Loucy (cell line): ENCODE results near the gene PRR23E.

ENCODE experiments used
- H2AFZ ChIP-seq: fragments of 200-600 bp; sonication (generic); 2 replicates; pipeline ENCODE4 v1.6.0; 2016; ENCODE audit warnings: antibody characterized with exemption, mild to moderate bottlenecking, low read length, moderate library complexity
- H3F3A ChIP-seq: fragments of 200-600 bp; 2 replicates; pipeline ENCODE4 v1.6.0; 2016; ENCODE audit warnings: antibody characterized with exemption, low read depth, mild to moderate bottlenecking
- H3K27me3 ChIP-seq: fragments of 200-600 bp; sonication (generic); 2 replicates; pipeline ENCODE4 v1.6.1; 2014; ENCODE audit warnings: low read length, mild to moderate bottlenecking; ENCODE audit not compliant: insufficient read depth, poor library complexity, severe bottlenecking
- H3K36me3 ChIP-seq: fragments of 200-600 bp; sonication (generic); 2 replicates; pipeline ENCODE4 v1.6.1; 2016; ENCODE audit warnings: low read length; ENCODE audit not compliant: insufficient read depth
- H3K4me1 ChIP-seq: fragments of 200-600 bp; sonication (generic); 2 replicates; pipeline ENCODE4 v1.5.1; 2014; ENCODE audit warnings: low read length, mild to moderate bottlenecking; ENCODE audit not compliant: insufficient read depth, poor library complexity, severe bottlenecking
- H3K4me2 ChIP-seq: fragments of 200-600 bp; sonication (generic); 2 replicates; pipeline ENCODE4 v1.6.0; 2014; ENCODE audit warnings: antibody characterized with exemption, low read length, low read depth, mild to moderate bottlenecking; ENCODE audit not compliant: poor library complexity, severe bottlenecking
- H3K4me3 ChIP-seq: fragments of 200-600 bp; sonication (generic); 2 replicates; pipeline ENCODE4 v1.5.1; 2014; ENCODE audit warnings: low read length, mild to moderate bottlenecking, mixed read lengths; ENCODE audit not compliant: poor library complexity, severe bottlenecking
- H3K79me2 ChIP-seq: fragments of 200-600 bp; sonication (generic); 2 replicates; pipeline ENCODE4 v1.6.1; 2014; ENCODE audit warnings: low read length; ENCODE audit not compliant: insufficient read depth
- H3K9ac ChIP-seq: fragments of 200-600 bp; sonication (generic); 2 replicates; pipeline ENCODE4 v1.6.0; 2014; ENCODE audit warnings: mild to moderate bottlenecking, low read depth, low read length, moderate library complexity; ENCODE audit not compliant: poor library complexity, severe bottlenecking
- H3K9me2 ChIP-seq: fragments of 200-600 bp; sonication (generic); replicated peaks from 2 replicates; pipeline ENCODE4 v1.6.1; 2016; ENCODE audit warnings: low read depth, low read length, mixed read lengths
- H3K9me3 ChIP-seq: fragments of 200-600 bp; sonication (generic); 2 replicates; pipeline ENCODE4 v1.6.1; 2014; ENCODE audit warnings: mild to moderate bottlenecking, antibody characterized with exemption, low read length, low read depth; ENCODE audit not compliant: insufficient read depth
- H4K20me1 ChIP-seq: fragments of 200-600 bp; sonication (generic); 2 replicates; pipeline ENCODE4 v1.6.0; 2014; ENCODE audit warnings: antibody characterized with exemption, low read length, mild to moderate bottlenecking; ENCODE audit not compliant: insufficient read depth, poor library complexity, severe bottlenecking
- CTCF ChIP-seq: fragments of 200-600 bp; sonication (generic); conservative IDR thresholded peaks from 2 replicates; pipeline ENCODE4 v1.5.1; 2014; ENCODE audit warnings: mild to moderate bottlenecking, antibody characterized with exemption, low read length
- EZH2phosphoT487 ChIP-seq: fragments of 200-600 bp; IDR thresholded peaks from 2 replicates; pipeline ENCODE4 v1.6.1; 2018; ENCODE audit warnings: antibody characterized with exemption, mild to moderate bottlenecking, moderate library complexity, borderline replicate concordance

Gene PRR23E

GRCh38 chr3:127150513-127151250 is 42.2 kb upstream of the PRR23E start:
- H3K9me2 ChIP-seq, result no peaks in the 10 kb centered on the region
- H2AFZ ChIP-seq, result no peak overlapping the region
- no peaks in the 10 kb centered on the region for H3K27me3 ChIP-seq
- TF ChIP-seq CTCF (no peak), EZH2phosphoT487 (no peak)
- H3F3A ChIP-seq, result no peaks in the 10 kb centered on the region
- H4K20me1 ChIP-seq, result no peaks in the 10 kb centered on the region
- no peak overlapping the region for H3K4me2 ChIP-seq
- no peaks in the 10 kb centered on the region for H3K36me3 ChIP-seq
- H3K9ac ChIP-seq, result no peak overlapping the region
- no peak overlapping the region for H3K4me3 ChIP-seq
- H3K79me2 ChIP-seq, result no peaks in the 10 kb centered on the region
- no peaks in the 10 kb centered on the region for H3K4me1 ChIP-seq
- H3K9me3 ChIP-seq, result no peaks in the 10 kb centered on the region

GRCh38 chr3:127151251-127151564 is 41.7 kb upstream of the PRR23E start:
- no peak overlapping the region for H3K9ac ChIP-seq
- no peaks in the 10 kb centered on the region for H3K4me1 ChIP-seq
- no peak overlapping the region for H3K4me3 ChIP-seq
- no peaks in the 10 kb centered on the region for H3K36me3 ChIP-seq
- no peaks in the 10 kb centered on the region for H3K27me3 ChIP-seq
- no peaks in the 10 kb centered on the region for H3F3A ChIP-seq
- no peak overlapping the region for H2AFZ ChIP-seq
- H3K9me3 ChIP-seq, result no peaks in the 10 kb centered on the region
- H3K79me2 ChIP-seq, result no peaks in the 10 kb centered on the region
- no peak for TF ChIP-seq CTCF
- TF ChIP-seq EZH2phosphoT487, result no peak
- H3K4me2 ChIP-seq, result no peak overlapping the region
- no peaks in the 10 kb centered on the region for H3K9me2 ChIP-seq
- H4K20me1 ChIP-seq, result no peaks in the 10 kb centered on the region

- H3K9me2 ChIP-seq, result no peaks in the 10 kb centered on the region
- no peak overlapping the region for H3K9ac ChIP-seq
- H3K27me3 ChIP-seq, result no peaks in the 10 kb centered on the region
- no peaks in the 10 kb centered on the region for H3F3A ChIP-seq
- H2AFZ ChIP-seq, result no peak overlapping the region
- no peak overlapping the region for H3K4me3 ChIP-seq
- H3K36me3 ChIP-seq, result no peaks in the 10 kb centered on the region
- no peaks in the 10 kb centered on the region for H3K79me2 ChIP-seq
- no peak for TF ChIP-seq CTCF
- TF ChIP-seq EZH2phosphoT487, result no peak
- no peak overlapping the region for H3K4me2 ChIP-seq
- no peaks in the 10 kb centered on the region for H3K4me1 ChIP-seq
- no peaks in the 10 kb centered on the region for H4K20me1 ChIP-seq
- no peaks in the 10 kb centered on the region for H3K9me3 ChIP-seq
Observed at GRCh38 chr3:127151992-127152650, 40.8 kb upstream of the PRR23E start.
